ENCODE results near the gene ERC2. TPM values are rescaled to one million over a fixed set of nuclear protein-coding genes. Genes with fewer than 3 reads are reported as not detected.

The ERC2 gene
- total and polyA plus RNA-seq, 2 donors (not counting 3 experiments of a cell fraction or from before 2014, with no cell fraction given) = 5.6 to 15.5 TPM

DNA sequence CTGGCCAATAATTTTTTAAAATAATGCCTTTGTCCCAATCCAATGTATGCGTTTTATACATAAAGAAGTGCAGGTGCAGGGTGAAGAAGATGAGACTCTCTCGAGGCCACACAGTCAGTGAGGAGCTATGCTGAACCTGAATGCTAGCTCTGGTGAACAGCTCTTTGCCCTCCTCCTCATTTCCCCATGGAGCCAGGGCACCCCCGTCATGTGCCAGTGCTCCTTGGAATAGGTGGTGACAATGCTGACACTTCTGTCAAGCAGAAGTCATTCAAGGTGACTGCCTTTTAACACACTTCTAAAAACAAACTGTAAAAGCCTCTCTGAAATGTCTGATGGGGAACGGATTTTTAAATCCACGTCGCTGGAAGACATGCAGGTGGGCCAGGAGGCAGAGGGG is 818.7 kb downstream of the ERC2 start:
- POLR2A ChIA-PET = no interaction called here
- no TSS peak for BruUV-seq (replicated peaks)
- no peaks in the 10 kb centered on the region for H3K9me3 ChIP-seq (replicated peaks; ENCODE audit: control insufficient read depth, insufficient read depth, low read length)
- H3K79me2 ChIP-seq (ENCODE audit: control insufficient read depth, insufficient read depth, low read length) = no peaks in the 10 kb centered on the region
- intact Hi-C loops (cut with micrococcal nuclease) (no loop called here), dilution Hi-C loops (cut with MboI; ENCODE audit: extremely low pct_ligation_motif_present, low sequenced_read_pairs) (no loop called here)
- TF ChIP-seq, protein P1, sequence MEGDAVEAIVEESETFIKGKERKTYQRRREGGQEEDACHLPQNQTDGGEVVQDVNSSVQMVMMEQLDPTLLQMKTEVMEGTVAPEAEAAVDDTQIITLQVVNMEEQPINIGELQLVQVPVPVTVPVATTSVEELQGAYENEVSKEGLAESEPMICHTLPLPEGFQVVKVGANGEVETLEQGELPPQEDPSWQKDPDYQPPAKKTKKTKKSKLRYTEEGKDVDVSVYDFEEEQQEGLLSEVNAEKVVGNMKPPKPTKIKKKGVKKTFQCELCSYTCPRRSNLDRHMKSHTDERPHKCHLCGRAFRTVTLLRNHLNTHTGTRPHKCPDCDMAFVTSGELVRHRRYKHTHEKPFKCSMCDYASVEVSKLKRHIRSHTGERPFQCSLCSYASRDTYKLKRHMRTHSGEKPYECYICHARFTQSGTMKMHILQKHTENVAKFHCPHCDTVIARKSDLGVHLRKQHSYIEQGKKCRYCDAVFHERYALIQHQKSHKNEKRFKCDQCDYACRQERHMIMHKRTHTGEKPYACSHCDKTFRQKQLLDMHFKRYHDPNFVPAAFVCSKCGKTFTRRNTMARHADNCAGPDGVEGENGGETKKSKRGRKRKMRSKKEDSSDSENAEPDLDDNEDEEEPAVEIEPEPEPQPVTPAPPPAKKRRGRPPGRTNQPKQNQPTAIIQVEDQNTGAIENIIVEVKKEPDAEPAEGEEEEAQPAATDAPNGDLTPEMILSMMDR (IDR thresholded peaks at IDR 0.05; ENCODE audit: extremely low read depth in 1 of 2, insufficient read depth in 1 of 2, low read depth in 1 of 2, low read length in 2 of 2) = no peak
- no peak for TF ChIP-seq FOS (IDR thresholded peaks at IDR 0.05; ENCODE audit: borderline replicate concordance, insufficient read depth, low read length)
- TF ChIP-seq JUN (IDR thresholded peaks at IDR 0.05; ENCODE audit: borderline replicate concordance, insufficient read depth, insufficient read length, low read depth) = no peak
- no peak for TF ChIP-seq MYC (IDR thresholded peaks at IDR 0.05; ENCODE audit: low read depth, low read length)
- no peak for TF ChIP-seq GATA2 (IDR thresholded peaks at IDR 0.05; ENCODE audit: insufficient read depth, insufficient read length, low read depth, low read length)
- no peak for TF ChIP-seq POLR2AphosphoS5 (IDR thresholded peaks at IDR 0.05; ENCODE audit: insufficient read depth, low read depth, low read length)
- no peak for TF ChIP-seq EZH2 (IDR thresholded peaks at IDR 0.05; ENCODE audit: borderline replicate concordance, low read depth, low read length, severe bottlenecking)
- TF ChIP-seq POLR2A (IDR thresholded peaks at IDR 0.05; ENCODE audit: low read depth, low read length) = no peak
- TF ChIP-seq, protein P2, sequence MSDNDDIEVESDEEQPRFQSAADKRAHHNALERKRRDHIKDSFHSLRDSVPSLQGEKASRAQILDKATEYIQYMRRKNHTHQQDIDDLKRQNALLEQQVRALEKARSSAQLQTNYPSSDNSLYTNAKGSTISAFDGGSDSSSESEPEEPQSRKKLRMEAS (IDR thresholded peaks at IDR 0.05; ENCODE audit: insufficient read depth, insufficient read length) = no peak
- no peaks in the 10 kb centered on the region for H3K9me1 ChIP-seq (replicated peaks; ENCODE audit: control insufficient read depth, extremely low read depth, insufficient read depth, low read length)
- no peaks in the 10 kb centered on the region for H3K36me3 ChIP-seq (ENCODE audit: control insufficient read depth in 2 of 2, extremely low read depth in 1 of 2, insufficient read depth in 2 of 2, low read length in 2 of 2)
- H3K9ac ChIP-seq (replicated peaks; ENCODE audit: extremely low read depth, insufficient read depth, low read length) = no peak overlapping the region
- DNase-seq (ENCODE audit: low read depth, low spot score) (no peak), FAIRE-seq (no peak)
- no peaks in the 10 kb centered on the region for H4K20me1 ChIP-seq (replicated peaks; ENCODE audit: control insufficient read depth, extremely low read depth, insufficient read depth, low read length)
- H3K27me3 ChIP-seq (ENCODE audit: control insufficient read depth in 2 of 2, insufficient read depth in 2 of 2, low read length in 2 of 2) = no peaks in the 10 kb centered on the region
- CTCF ChIA-PET = no interaction called here
- H3K4me1 ChIP-seq (ENCODE audit: control insufficient read depth, extremely low read depth, insufficient read depth, low read length) = no peaks in the 10 kb centered on the region
- H3K4me2 ChIP-seq (ENCODE audit: insufficient read depth, low read length) = no peak overlapping the region
- no peak overlapping the region for H3K4me3 ChIP-seq (replicated peaks in 1 of 3; ENCODE audit: insufficient read depth in 1 of 3, low read depth in 1 of 3, low read length in 3 of 3)
- no peak overlapping the region for H2AFZ ChIP-seq (ENCODE audit: low read depth, low read length)
- H3K27ac ChIP-seq (ENCODE audit: insufficient read depth, low read depth, low read length) = no peak overlapping the region
